CD14-positive monocyte (primary cell): ENCODE results near the gene PSD. TPM values are rescaled to one million over a fixed set of nuclear protein-coding genes. Genes with fewer than 3 reads are reported as not detected.

Experiments
- DNase-seq, 3 donors: peaks; one replicate each; pipeline ENCODE4 v3.0.0-alpha.2; 2011 to 2022
- H2AFZ ChIP-seq: 2 replicates; pipeline ENCODE4 v1.6.0; 2012; ENCODE audit warnings: mild to moderate bottlenecking, low read depth, low read length, inconsistent platforms; ENCODE audit not compliant: insufficient read depth, poor library complexity, severe bottlenecking
- H3K27ac ChIP-seq, 2 donors: 1 replicate in 1 of 2; 2 replicates in 1 of 2; pipeline ENCODE4 v1.5.1; 2012 to 2013; ENCODE audit warnings: low read length in 2 of 2, control low read depth in 1 of 2, inconsistent platforms in 1 of 2, low read depth in 1 of 2, mild to moderate bottlenecking in 1 of 2
- H3K27me3 ChIP-seq, 2 donors: one replicate each; pipeline versions ENCODE4 v1.6.0 to v1.6.1; 2011 to 2013; ENCODE audit warnings: low read length in 2 of 2; ENCODE audit not compliant: control insufficient read depth in 2 of 2, insufficient read depth in 2 of 2
- H3K36me3 ChIP-seq, 2 donors: replicated peaks in 1 of 2; 1 replicate in 1 of 2; 2 replicates in 1 of 2; pipeline versions ENCODE4 v1.5.1 to v1.6.1; 2012 to 2013; ENCODE audit warnings: low read length in 2 of 2, control low read depth in 1 of 2, inconsistent platforms in 1 of 2, mild to moderate bottlenecking in 1 of 2; ENCODE audit not compliant: insufficient read depth in 2 of 2, control insufficient read depth in 1 of 2
- H3K4me1 ChIP-seq, 2 donors: 1 replicate in 1 of 2; 2 replicates in 1 of 2; pipeline versions ENCODE4 v1.5.1 to v1.6.1; 2012 to 2013; ENCODE audit warnings: low read length in 2 of 2, control low read depth in 1 of 2, inconsistent platforms in 1 of 2, mild to moderate bottlenecking in 1 of 2, moderate library complexity in 1 of 2; ENCODE audit not compliant: insufficient read depth in 2 of 2, control insufficient read depth in 1 of 2
- H3K4me2 ChIP-seq: replicated peaks from 2 replicates; pipeline ENCODE3; 2012; ENCODE audit warnings: low read length, moderate library complexity, mild to moderate bottlenecking; ENCODE audit not compliant: poor library complexity, severe bottlenecking; ENCODE audit errors: extremely low read depth
- H3K4me3 ChIP-seq, 3 experiments: fragments of 200-600 bp in 1 of 3; sonication (generic) in 1 of 3; replicated peaks in 1 of 3; 1 replicate in 2 of 3; 2 replicates in 1 of 3; pipeline ENCODE4 v1.5.1; 2011 to 2013; ENCODE audit warnings: low read length in 3 of 3, mild to moderate bottlenecking in 3 of 3, control low read depth in 2 of 3, low read depth in 2 of 3, inconsistent platforms in 1 of 3, moderate library complexity in 1 of 3
- H3K79me2 ChIP-seq: 2 replicates; pipeline ENCODE4 v1.6.0; 2012; ENCODE audit warnings: mild to moderate bottlenecking, control low read depth, inconsistent platforms, low read length, moderate library complexity; ENCODE audit not compliant: insufficient read depth
- H3K9ac ChIP-seq: 2 replicates; pipeline ENCODE4 v1.6.0; 2017; ENCODE audit warnings: low read length, mild to moderate bottlenecking; ENCODE audit not compliant: insufficient read depth, poor library complexity, severe bottlenecking
- H3K9me3 ChIP-seq, 2 donors: replicated peaks in 1 of 2; 1 replicate in 1 of 2; 2 replicates in 1 of 2; pipeline versions ENCODE4 v1.5.1 to v1.6.1; 2012 to 2013; ENCODE audit warnings: low read length in 2 of 2, control low read depth in 1 of 2; ENCODE audit not compliant: control insufficient read depth in 1 of 2, insufficient read depth in 1 of 2
- H4K20me1 ChIP-seq: 2 replicates; pipeline ENCODE4 v1.6.0; 2012; ENCODE audit warnings: mild to moderate bottlenecking, low read length, control low read depth, moderate library complexity; ENCODE audit not compliant: insufficient read depth
- H3K27ac Mint-ChIP-seq, 7 donors: one replicate each; pipeline ENCODE4 v1.8.0; 2020; ENCODE audit warnings: mild to moderate bottlenecking in 7 of 7, mixed read lengths in 7 of 7, moderate library complexity in 6 of 7, inconsistent platforms in 2 of 7
- H3K27me3 Mint-ChIP-seq, 3 donors: one replicate each; pipeline ENCODE4 v1.8.0; 2021 to 2022; ENCODE audit warnings: low read depth in 3 of 3, mild to moderate bottlenecking in 3 of 3, mixed read lengths in 3 of 3, moderate library complexity in 3 of 3, inconsistent platforms in 1 of 3
- H3K36me3 Mint-ChIP-seq, 2 donors: one replicate each; pipeline ENCODE4 v1.8.0; 2020; ENCODE audit warnings: mixed read lengths in 2 of 2, inconsistent platforms in 1 of 2, mild to moderate bottlenecking in 1 of 2
- H3K4me1 Mint-ChIP-seq: one replicate; pipeline ENCODE4 v1.8.0; 2020; ENCODE audit warnings: mild to moderate bottlenecking, mixed read lengths
- H3K4me3 Mint-ChIP-seq, 2 donors: one replicate each; pipeline ENCODE4 v1.8.0; 2020; ENCODE audit warnings: mild to moderate bottlenecking in 2 of 2, mixed read lengths in 2 of 2, moderate library complexity in 1 of 2
- H3K9me3 Mint-ChIP-seq, 7 donors: one replicate each; pipeline ENCODE4 v1.8.0; 2020 to 2022; ENCODE audit warnings: mixed read lengths in 7 of 7, mild to moderate bottlenecking in 6 of 7, moderate library complexity in 6 of 7, inconsistent platforms in 2 of 7
- WGBS: methylation state at CpG from one replicate; pipeline ENCODE4 v1.1.5; 2013; ENCODE audit warnings: missing lambda C conversion rate; ENCODE audit not compliant: insufficient coverage; 5-methylcytosine and 5-hydroxymethylcytosine counted together
- intact Hi-C, 2 donors: fragments of 100-400 bp; cut with micrococcal nuclease; formaldehyde crosslinking; loops; one replicate each; pipeline versions ENCODE4 v1.15.0 to v1.15.1; 2023
- polyA plus RNA-seq, 3 donors: library from polyadenylated mRNA; depleted of rRNA in 1 of 3; unstranded in 2 of 3; stranded (reverse) in 1 of 3; fragments of 300-500 nt in 2 of 3; fragments of >200 nt in 1 of 3; fragmentation: Illumina TruSeq in 2 of 3; gene quantifications; 1 replicate in 2 of 3; 2 replicates in 1 of 3; pipeline ENCODE4 v1.2.3, GENCODE V29; 2012 to 2021
- TF ChIP-seq, protein P1 (sequence below): fragments of 200-600 bp; IDR thresholded peaks from one replicate; pipeline ENCODE4 v1.8.0; 2022; ENCODE audit warnings: antibody characterized with exemption, mild to moderate bottlenecking

Gene PSD
- polyA plus RNA-seq, 3 donors, result 0.27 to 1.5 (median 1.1) TPM

DNA sequence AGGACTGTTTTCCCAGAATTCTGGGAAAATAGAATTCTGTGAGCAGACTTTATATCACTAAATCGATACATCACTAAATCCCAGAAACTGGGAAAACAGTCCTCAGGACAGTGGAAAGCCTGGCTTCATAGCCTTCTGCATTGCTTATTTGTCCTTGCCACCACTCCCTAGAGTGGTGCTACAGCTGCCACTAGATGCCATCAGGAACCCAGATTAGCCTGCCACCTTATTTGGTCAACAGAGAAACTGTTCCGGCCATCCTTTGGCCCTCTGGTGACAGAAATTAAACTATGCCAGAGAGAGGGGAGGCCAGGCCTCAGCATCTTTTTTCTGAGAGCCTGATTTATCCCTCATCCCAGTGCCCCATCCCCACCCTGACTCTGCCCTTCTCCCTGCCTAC lies 42.7 kb downstream of the PSD start:
- no peak overlapping the region for H3K9ac ChIP-seq
- intact Hi-C loops, result no loop called here
- H3K27me3 Mint-ChIP-seq, result peaks cover 0 to 2% (median 0%) of the 10 kb centered on the region in 3 donors

GRCh38 chr10:102375250-102375649 lies 43.3 kb downstream of the PSD start:
- Mint-ChIP-seq H3K27me3 (peaks cover 0 to 2% (median 0%) of the 10 kb centered on the region in 3 donors), H3K36me3 (peaks cover 81 to 93% of the 10 kb centered on the region in 2 donors), H3K4me1 (no peaks in the 10 kb centered on the region), H3K9me3 (no peaks in the 10 kb centered on the region), H3K27ac (no peak overlapping the region), H3K4me3 (no peak overlapping the region)
- TF ChIP-seq, protein P1, sequence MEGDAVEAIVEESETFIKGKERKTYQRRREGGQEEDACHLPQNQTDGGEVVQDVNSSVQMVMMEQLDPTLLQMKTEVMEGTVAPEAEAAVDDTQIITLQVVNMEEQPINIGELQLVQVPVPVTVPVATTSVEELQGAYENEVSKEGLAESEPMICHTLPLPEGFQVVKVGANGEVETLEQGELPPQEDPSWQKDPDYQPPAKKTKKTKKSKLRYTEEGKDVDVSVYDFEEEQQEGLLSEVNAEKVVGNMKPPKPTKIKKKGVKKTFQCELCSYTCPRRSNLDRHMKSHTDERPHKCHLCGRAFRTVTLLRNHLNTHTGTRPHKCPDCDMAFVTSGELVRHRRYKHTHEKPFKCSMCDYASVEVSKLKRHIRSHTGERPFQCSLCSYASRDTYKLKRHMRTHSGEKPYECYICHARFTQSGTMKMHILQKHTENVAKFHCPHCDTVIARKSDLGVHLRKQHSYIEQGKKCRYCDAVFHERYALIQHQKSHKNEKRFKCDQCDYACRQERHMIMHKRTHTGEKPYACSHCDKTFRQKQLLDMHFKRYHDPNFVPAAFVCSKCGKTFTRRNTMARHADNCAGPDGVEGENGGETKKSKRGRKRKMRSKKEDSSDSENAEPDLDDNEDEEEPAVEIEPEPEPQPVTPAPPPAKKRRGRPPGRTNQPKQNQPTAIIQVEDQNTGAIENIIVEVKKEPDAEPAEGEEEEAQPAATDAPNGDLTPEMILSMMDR, result no peak
- H3K79me2 ChIP-seq, result no peaks in the 10 kb centered on the region
- H2AFZ ChIP-seq, result no peak overlapping the region
- no peaks in the 10 kb centered on the region for H3K27me3 ChIP-seq
- H3K4me1 ChIP-seq, result no peaks in the 10 kb centered on the region
- no peaks in the 10 kb centered on the region for H4K20me1 ChIP-seq
- no peaks in the 10 kb centered on the region for H3K9me3 ChIP-seq
- no peak overlapping the region for H3K4me3 ChIP-seq
- WGBS, result 96% methylated on average over 7 of the region's 7 CpGs
- no peak for DNase-seq
- H3K27ac ChIP-seq, result no peak overlapping the region
- peaks cover 81 to 98% of the 10 kb centered on the region in 2 donors for H3K36me3 ChIP-seq
- no peak overlapping the region for H3K4me2 ChIP-seq
- H3K9ac ChIP-seq, result no peak overlapping the region
- intact Hi-C loops, result no loop called here

More for the DNA sequence above, 42.7 kb downstream of the PSD start:
- 100% methylated on average over 1 of the region's 2 CpGs for WGBS
- TF ChIP-seq, protein P1, result no peak
- H3K4me1 Mint-ChIP-seq, result no peaks in the 10 kb centered on the region
- Histone ChIP-seq H3K4me1 (no peaks in the 10 kb centered on the region), H3K36me3 (peaks cover 81 to 98% of the 10 kb centered on the region in 2 donors), H3K4me3 (no peak overlapping the region), H3K4me2 (no peak overlapping the region), H3K79me2 (no peaks in the 10 kb centered on the region), H3K9me3 (no peaks in the 10 kb centered on the region), H3K27me3 (no peaks in the 10 kb centered on the region), H2AFZ (no peak overlapping the region), H3K27ac (no peak overlapping the region), H4K20me1 (no peaks in the 10 kb centered on the region)
- H3K36me3 Mint-ChIP-seq, result peaks cover 81 to 93% of the 10 kb centered on the region in 2 donors
- H3K27ac Mint-ChIP-seq, result peak overlapping the region in 2 of 7 donors; percentile 37 to 69
- no peak overlapping the region for H3K4me3 Mint-ChIP-seq
- no peak for DNase-seq
- no peaks in the 10 kb centered on the region for H3K9me3 Mint-ChIP-seq
